ENCODE data around the gene ERVK3-1.

ERVK3-1 gene

GRCh38 chr19:58330458-58330857 is 25.3 kb downstream of the ERVK3-1 start:
- Histone ChIP-seq H3K27ac (peak overlapping the region; percentile 54), H3K36me3 (replicated peaks) (peaks cover 9% of the 10 kb centered on the region), H3K4me3 (ENCODE audit: low read depth, low read length) (no peak overlapping the region), H3K27me3 (replicated peaks) (no peaks in the 10 kb centered on the region)
- in situ Hi-C loops (cut with HindIII; ENCODE audit: low pct_ligation_motif_present, low sequenced_read_pairs) = no loop called here
- peak; percentile 59 for DNase-seq
- no peak for TF ChIP-seq CTCF (IDR thresholded peaks at IDR 0.05; ENCODE audit: low read depth, low read length, missing control alignments)

GRCh38 chr19:58332697-58333096 is 27.5 kb downstream of the ERVK3-1 start:
- no peak for TF ChIP-seq CTCF (IDR thresholded peaks at IDR 0.05; ENCODE audit: low read depth, low read length, missing control alignments)
- no peak for DNase-seq

GRCh38 chr19:58334691-58335249 is 29.6 kb downstream of the ERVK3-1 start:
- Histone ChIP-seq H3K36me3 (replicated peaks) (peaks cover 30% of the 10 kb centered on the region), H3K27me3 (replicated peaks) (no peaks in the 10 kb centered on the region), H3K27ac (no peak overlapping the region), H3K4me3 (ENCODE audit: low read depth, low read length) (no peak overlapping the region)
- no peak for TF ChIP-seq CTCF (IDR thresholded peaks at IDR 0.05; ENCODE audit: low read depth, low read length, missing control alignments)
- DNase-seq = no peak
- in situ Hi-C loops (cut with HindIII; ENCODE audit: low pct_ligation_motif_present, low sequenced_read_pairs) = no loop called here

More at GRCh38 chr19:58332697-58333096, 27.5 kb downstream of the ERVK3-1 start:
- Histone ChIP-seq H3K27me3 (replicated peaks) (no peaks in the 10 kb centered on the region), H3K4me3 (ENCODE audit: low read depth, low read length) (no peak overlapping the region), H3K27ac (no peak overlapping the region), H3K36me3 (replicated peaks) (peaks cover 13% of the 10 kb centered on the region)
- in situ Hi-C loops (cut with HindIII; ENCODE audit: low pct_ligation_motif_present, low sequenced_read_pairs) = no loop called here

- TF ChIP-seq CTCF (IDR thresholded peaks at IDR 0.05; ENCODE audit: low read depth, low read length, missing control alignments) = no peak
- no peak for DNase-seq
- Histone ChIP-seq H3K27me3 (replicated peaks) (no peaks in the 10 kb centered on the region), H3K27ac (no peak overlapping the region), H3K4me3 (ENCODE audit: low read depth, low read length) (no peak overlapping the region), H3K36me3 (replicated peaks) (peaks cover 34% of the 10 kb centered on the region)
- in situ Hi-C loops (cut with HindIII; ENCODE audit: low pct_ligation_motif_present, low sequenced_read_pairs) = no loop called here
Observed at GRCh38 chr19:58335630-58336029, 30.5 kb downstream of the ERVK3-1 start.

- no peaks in the 10 kb centered on the region for H3K27me3 ChIP-seq (replicated peaks)
- in situ Hi-C loops (cut with HindIII; ENCODE audit: low pct_ligation_motif_present, low sequenced_read_pairs) = no loop called here
Observed at GRCh38 chr19:58336216-58336615, 31.0 kb downstream of the ERVK3-1 start.

More at GRCh38 chr19:58336216-58336615, 31.0 kb downstream of the ERVK3-1 start:
- no peak overlapping the region for H3K27ac ChIP-seq
- TF ChIP-seq CTCF (IDR thresholded peaks at IDR 0.05; ENCODE audit: low read depth, low read length, missing control alignments) = no peak
- no peak overlapping the region for H3K4me3 ChIP-seq (ENCODE audit: low read depth, low read length)
- no peak for DNase-seq
- H3K36me3 ChIP-seq (replicated peaks) = peaks cover 34% of the 10 kb centered on the region

Data from brain microvascular endothelial cell (primary cell).